Non-pigmented ciliary epithelial cell (primary cell): ENCODE data around the gene CIBAR2.

Experiments
- DNase-seq: peaks from one replicate; pipeline ENCODE4 v3.0.0-alpha.2; 2010; ENCODE audit warnings: low read depth

The CIBAR2 gene

DNA sequence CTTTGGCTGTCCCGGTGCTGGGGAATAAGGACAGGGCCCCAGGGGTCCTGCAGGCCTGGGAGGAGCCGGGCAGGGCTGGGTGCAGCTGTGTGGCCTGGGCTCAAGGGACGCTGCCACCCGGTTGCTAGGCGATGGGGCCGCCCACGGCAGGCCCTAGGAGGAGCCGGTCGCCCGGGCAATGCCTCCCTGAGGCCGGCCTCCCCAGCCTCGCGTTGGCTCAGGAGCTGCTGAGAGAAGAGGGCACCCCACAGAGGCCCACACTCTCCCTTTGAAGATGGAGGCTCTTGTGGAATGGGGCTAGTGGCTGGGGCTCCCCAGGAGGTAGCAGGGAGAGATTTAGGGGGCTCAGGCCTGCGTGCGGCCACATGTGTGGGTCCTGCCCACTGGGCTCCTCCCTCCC lies at the start of gene CIBAR2:
Gene CIBAR2 (minus strand): TSS at position 109 of the 400 bp plus-strand sequence. CDS start 120 bp downstream, outside the sequence.
- no peak for DNase-seq

DNA sequence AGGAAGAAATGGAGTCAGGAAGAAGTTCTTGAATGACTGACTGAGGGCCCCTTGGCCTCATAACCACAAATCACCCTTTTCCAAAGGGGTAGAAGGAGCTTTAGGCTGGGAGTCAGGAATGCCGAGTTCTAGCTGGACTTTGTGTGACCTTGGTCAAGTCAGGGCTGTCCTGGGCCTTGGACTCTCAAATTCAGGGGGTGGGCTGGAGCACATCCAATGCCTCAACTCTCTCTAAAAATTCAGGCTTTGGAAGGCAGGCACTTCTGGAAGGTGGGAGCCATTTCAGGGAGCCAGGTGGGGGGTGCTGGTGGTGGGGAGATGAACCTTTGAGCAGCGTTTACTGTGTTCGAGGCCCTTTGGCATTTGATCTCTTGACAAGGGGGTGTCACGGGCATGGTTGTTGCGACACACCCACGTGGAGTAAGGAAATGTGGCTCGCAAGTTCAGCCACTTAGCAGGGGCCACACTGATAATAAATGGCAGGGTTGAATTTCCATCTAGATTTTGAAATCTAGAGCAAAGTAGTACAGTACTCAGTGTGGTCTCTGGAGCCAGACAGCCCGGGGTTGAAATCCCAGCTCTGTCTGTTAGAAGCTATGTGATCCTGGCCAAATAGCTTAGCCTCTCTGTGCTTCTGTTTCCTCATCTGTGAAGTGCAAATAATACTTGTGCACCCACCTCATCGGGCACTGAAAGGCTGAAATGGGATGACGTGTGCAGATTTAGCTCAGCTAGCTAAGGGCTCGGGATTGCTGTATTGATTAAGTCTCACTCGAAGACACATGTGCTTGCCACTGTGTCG lies 47.1 kb upstream of the CIBAR2 start:
- no peak for DNase-seq

DNA sequence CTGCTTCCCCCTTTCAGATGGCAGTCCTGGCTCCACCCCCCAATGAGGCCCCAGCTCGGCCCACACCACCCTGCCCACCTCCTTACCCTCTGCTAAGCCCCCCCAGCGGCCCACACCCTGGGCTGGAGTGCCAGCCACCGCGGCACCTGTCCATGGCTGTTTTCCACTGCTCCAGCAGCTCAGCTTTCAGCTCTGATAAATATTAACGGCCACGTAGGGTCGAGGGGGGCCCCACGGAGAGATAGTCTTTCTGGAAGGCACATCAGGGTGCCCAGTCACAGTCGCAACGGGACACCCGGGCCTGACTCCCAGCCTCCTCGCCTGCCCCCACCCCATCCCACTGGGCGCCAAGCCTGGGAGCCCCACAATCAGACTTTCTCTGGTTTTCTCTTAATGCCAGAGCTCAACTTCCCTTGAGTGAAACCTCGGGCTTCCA lies 46.5 kb upstream of the CIBAR2 start:
- no peak for DNase-seq

DNA sequence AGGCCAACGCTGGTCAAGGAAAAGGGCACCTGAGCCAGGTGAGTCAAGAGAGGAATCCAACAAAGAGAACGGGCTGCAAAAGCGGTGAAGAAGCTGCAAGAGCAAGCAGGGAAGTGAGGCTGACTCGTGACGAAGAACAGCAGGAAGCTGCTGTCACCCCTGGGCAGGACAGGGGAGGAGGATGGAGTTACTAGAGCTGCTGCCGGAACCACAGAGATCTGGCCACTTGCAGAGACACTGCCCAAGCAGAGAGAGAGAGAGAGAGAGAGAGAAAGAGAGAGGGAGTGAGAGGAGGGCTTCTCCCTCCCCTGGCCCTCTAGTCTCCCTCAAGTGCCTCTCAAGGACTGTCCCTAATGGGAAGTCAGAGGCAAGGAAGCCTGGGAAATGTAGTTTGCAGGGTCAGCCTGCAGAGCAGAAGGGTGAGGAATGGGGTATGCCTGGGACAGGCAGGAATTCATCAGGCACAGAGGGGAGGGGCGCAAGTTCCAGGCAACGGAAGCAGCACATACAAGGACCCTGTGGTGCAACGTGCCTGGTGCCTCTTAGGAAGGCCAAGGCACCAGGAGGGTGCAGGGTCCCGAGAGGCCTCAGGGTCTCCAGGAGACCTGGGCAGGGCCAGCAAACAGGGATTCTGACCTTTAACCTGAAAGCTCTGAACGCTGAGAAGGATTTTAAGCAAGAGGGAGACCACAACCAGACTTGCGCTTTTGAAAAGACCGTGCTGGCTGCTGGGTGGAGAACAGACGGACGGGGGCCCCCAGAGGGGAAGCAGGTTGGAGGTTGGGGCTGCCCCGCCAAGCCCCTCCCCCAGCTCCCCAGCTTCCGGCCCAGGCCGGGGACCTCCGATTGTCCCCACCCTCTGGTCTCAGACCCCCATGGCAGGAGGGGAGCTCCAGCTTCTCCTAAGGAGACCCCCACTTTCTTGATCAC lies 45.8 kb upstream of the CIBAR2 start:
- no peak for DNase-seq

- DNase-seq = no peak
Measured at GRCh38 chr16:85157372-85157771, 45.1 kb upstream of the CIBAR2 start.

- no peak for DNase-seq
Measured at GRCh38 chr16:85156869-85157268, 44.6 kb upstream of the CIBAR2 start.

GRCh38 chr16:85156440-85156839 lies 44.2 kb upstream of the CIBAR2 start:
- no peak for DNase-seq

DNA sequence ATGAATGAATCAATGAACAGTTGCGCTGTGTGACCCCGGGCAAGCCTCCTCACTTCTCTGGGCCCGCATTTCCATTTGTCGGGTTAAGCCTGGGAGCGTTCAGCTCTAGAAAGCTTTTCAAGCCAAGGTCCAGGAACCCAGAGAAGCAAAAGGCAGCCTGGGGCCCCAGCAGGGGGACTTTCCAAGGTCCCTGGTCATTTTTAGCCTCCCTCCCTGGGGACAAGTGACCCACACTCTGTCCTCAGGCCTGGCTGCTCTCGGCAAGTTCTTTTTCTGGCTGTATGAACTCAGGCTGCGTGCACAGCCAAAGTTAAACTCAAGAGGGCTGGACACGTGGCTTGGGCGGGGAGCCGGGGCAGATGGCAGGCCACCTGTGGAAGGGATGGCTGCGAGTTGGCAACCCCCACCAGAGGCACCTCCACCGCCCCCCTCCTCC lies 41.4 kb upstream of the CIBAR2 start:
- no peak for DNase-seq

- DNase-seq = no peak
Measured at GRCh38 chr16:85153046-85153445, 40.8 kb upstream of the CIBAR2 start.

DNA sequence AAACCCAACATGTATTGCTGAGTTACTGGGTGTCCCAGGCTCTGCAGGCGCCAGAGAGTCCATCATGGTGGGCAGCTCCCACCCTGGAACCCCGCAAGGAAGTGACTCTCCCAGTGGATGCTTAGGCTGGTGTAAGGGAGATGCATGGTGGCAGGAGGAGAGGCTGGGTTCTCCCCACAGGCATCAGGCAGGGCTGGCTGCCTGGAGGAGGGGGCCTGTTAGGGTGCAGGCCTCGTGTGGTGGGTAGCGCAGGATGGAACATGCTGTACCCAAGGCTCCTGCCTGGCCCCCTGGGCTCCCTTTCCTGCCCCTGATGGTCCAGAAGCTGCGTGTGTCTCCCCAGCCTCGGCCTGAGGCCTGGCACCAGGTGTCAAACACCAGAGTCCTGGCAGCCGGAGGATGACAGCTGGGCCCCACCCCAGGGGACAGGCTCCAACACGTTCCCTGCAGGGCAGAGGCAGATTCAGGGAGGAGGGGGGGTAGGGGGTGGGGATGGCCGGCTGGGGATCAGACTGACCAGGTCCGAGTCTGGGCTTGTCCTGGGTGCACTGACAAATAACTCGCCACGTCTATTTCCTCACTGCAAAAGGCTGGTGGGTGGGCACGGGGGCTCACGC lies 40.2 kb upstream of the CIBAR2 start:
- DNase-seq = no peak

DNA sequence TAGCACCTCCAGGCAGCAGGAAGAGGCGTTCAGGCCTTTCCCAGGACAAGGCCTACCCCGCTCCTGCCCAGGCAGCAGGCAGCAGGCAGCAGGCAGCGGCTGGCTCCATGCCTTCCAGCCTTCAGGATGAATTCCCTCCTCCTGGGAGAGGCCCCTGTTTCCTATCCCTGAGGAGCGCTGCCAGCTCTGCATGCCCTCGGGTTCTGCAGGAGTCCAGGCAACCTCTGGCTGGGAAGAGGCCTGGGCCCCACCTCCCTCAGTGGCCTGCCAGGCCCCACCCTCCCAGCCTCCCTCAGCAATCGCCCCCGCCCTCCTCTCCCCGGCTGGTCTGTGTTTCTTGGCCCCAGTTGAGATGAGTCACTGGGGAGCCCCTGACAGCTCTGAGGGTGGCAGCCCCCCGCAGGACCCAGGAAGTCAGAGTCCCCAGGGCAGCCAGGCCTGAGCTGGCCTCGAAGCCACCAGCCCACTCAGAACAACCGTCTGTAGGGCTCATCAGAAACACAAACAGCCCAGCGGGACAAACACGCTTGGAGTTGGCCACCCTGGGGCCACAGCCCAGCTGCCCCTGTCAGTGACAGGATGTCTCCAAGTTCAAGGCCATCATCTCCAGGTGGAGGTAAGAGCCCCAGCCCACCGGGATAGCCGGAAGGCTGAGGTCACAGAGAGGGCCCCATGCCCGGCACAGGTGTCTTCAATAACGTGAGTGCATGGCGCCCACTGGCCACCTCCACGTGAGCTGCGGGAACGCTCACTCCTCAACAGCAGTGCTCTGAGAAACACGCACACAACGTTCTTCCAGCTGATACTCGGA lies 39.5 kb upstream of the CIBAR2 start:
- no peak for DNase-seq

DNA sequence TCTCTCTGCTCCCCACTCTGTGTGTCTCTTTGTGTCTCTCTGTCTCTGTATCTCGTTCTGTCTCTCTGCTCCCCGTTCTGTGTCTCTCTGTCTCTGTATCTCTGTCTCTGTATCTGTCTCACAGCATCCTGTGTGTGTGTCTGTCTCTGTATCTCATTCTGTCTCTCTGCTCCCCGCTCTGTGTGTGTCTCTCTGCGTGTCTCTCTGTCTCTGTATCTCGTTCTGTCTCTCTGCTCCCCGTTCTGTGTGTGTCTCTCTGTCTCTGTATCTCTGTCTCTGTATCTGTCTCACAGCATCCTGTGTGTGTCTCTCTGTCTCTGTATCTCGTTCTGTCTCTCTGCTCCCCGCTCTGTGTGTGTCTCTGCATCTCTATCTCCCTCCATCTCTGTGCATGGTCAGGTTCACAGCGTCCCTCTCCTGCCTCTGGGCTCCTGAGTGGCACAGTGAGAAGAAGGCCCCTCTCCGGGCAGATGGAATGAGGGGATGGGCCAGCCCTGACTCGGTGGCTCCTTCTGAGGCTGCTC lies 38.9 kb upstream of the CIBAR2 start:
- no peak for DNase-seq

- DNase-seq = no peak
Measured at GRCh38 chr16:85150331-85150940, 38.2 kb upstream of the CIBAR2 start.

GRCh38 chr16:85149776-85150175 lies 37.5 kb upstream of the CIBAR2 start:
- DNase-seq = no peak

- DNase-seq = no peak
Measured at GRCh38 chr16:85148931-85149330, 36.7 kb upstream of the CIBAR2 start.

GRCh38 chr16:85146922-85147651 lies 34.8 kb upstream of the CIBAR2 start:
- no peak for DNase-seq

DNA sequence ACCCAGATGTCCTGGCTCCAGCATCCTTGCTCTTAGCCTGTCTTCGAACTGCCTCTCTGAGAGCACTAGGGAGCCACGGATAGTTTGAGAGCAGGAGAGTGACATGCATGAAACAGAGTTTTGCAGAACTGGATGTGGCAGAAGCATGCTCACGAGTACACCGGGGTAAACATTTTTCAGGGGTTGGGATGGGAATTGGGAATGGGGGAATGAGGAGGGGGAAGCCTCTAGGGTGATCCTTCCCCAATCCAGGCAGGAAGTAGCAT lies 34.2 kb upstream of the CIBAR2 start:
- no peak for DNase-seq

GRCh38 chr16:85145734-85146531 lies 33.7 kb upstream of the CIBAR2 start:
- no peak for DNase-seq

- DNase-seq = no peak
Measured at GRCh38 chr16:85145188-85145587, 32.9 kb upstream of the CIBAR2 start.
